ENCODE results near the gene EIF5AL1. TPM values are rescaled to one million over a fixed set of nuclear protein-coding genes. Genes with fewer than 3 reads are reported as not detected.

The EIF5AL1 gene
- total and polyA plus RNA-seq, 2 of the 8 experiments (the other 6 are each of a cell fraction or from before 2014, with no cell fraction given) = 1.7 to 2.2 TPM

- TF ChIP-seq, protein P1, sequence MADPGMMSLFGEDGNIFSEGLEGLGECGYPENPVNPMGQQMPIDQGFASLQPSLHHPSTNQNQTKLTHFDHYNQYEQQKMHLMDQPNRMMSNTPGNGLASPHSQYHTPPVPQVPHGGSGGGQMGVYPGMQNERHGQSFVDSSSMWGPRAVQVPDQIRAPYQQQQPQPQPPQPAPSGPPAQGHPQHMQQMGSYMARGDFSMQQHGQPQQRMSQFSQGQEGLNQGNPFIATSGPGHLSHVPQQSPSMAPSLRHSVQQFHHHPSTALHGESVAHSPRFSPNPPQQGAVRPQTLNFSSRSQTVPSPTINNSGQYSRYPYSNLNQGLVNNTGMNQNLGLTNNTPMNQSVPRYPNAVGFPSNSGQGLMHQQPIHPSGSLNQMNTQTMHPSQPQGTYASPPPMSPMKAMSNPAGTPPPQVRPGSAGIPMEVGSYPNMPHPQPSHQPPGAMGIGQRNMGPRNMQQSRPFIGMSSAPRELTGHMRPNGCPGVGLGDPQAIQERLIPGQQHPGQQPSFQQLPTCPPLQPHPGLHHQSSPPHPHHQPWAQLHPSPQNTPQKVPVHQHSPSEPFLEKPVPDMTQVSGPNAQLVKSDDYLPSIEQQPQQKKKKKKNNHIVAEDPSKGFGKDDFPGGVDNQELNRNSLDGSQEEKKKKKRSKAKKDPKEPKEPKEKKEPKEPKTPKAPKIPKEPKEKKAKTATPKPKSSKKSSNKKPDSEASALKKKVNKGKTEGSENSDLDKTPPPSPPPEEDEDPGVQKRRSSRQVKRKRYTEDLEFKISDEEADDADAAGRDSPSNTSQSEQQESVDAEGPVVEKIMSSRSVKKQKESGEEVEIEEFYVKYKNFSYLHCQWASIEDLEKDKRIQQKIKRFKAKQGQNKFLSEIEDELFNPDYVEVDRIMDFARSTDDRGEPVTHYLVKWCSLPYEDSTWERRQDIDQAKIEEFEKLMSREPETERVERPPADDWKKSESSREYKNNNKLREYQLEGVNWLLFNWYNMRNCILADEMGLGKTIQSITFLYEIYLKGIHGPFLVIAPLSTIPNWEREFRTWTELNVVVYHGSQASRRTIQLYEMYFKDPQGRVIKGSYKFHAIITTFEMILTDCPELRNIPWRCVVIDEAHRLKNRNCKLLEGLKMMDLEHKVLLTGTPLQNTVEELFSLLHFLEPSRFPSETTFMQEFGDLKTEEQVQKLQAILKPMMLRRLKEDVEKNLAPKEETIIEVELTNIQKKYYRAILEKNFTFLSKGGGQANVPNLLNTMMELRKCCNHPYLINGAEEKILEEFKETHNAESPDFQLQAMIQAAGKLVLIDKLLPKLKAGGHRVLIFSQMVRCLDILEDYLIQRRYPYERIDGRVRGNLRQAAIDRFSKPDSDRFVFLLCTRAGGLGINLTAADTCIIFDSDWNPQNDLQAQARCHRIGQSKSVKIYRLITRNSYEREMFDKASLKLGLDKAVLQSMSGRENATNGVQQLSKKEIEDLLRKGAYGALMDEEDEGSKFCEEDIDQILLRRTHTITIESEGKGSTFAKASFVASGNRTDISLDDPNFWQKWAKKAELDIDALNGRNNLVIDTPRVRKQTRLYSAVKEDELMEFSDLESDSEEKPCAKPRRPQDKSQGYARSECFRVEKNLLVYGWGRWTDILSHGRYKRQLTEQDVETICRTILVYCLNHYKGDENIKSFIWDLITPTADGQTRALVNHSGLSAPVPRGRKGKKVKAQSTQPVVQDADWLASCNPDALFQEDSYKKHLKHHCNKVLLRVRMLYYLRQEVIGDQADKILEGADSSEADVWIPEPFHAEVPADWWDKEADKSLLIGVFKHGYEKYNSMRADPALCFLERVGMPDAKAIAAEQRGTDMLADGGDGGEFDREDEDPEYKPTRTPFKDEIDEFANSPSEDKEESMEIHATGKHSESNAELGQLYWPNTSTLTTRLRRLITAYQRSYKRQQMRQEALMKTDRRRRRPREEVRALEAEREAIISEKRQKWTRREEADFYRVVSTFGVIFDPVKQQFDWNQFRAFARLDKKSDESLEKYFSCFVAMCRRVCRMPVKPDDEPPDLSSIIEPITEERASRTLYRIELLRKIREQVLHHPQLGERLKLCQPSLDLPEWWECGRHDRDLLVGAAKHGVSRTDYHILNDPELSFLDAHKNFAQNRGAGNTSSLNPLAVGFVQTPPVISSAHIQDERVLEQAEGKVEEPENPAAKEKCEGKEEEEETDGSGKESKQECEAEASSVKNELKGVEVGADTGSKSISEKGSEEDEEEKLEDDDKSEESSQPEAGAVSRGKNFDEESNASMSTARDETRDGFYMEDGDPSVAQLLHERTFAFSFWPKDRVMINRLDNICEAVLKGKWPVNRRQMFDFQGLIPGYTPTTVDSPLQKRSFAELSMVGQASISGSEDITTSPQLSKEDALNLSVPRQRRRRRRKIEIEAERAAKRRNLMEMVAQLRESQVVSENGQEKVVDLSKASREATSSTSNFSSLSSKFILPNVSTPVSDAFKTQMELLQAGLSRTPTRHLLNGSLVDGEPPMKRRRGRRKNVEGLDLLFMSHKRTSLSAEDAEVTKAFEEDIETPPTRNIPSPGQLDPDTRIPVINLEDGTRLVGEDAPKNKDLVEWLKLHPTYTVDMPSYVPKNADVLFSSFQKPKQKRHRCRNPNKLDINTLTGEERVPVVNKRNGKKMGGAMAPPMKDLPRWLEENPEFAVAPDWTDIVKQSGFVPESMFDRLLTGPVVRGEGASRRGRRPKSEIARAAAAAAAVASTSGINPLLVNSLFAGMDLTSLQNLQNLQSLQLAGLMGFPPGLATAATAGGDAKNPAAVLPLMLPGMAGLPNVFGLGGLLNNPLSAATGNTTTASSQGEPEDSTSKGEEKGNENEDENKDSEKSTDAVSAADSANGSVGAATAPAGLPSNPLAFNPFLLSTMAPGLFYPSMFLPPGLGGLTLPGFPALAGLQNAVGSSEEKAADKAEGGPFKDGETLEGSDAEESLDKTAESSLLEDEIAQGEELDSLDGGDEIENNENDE (IDR thresholded peaks at IDR 0.05; ENCODE audit: insufficient replicate concordance, low read length) = no peak
- TF ChIP-seq PHF8 (conservative IDR thresholded peaks at IDR 0.05; ENCODE audit: low read depth, low read length) (no peak), KDM4A (IDR thresholded peaks at IDR 0.05; ENCODE audit: low read depth, low read length, severe bottlenecking) (no peak), YY1 (IDR thresholded peaks at IDR 0.05; ENCODE audit: low read depth, low read length) (no peak), BCL11A (IDR thresholded peaks at IDR 0.05; ENCODE audit: low read depth in 2 of 2, low read length in 2 of 2) (no peak), SP1 (IDR thresholded peaks at IDR 0.05; ENCODE audit: low read depth, low read length) (no peak), NANOG (IDR thresholded peaks at IDR 0.05; ENCODE audit: insufficient read depth, low read depth, low read length, poor library complexity, severe bottlenecking) (no peak), KDM5A (IDR thresholded peaks at IDR 0.05; ENCODE audit: low read length) (no peak), SIX5 (IDR thresholded peaks at IDR 0.05; ENCODE audit: low read depth, low read length) (no peak), EP300 (IDR thresholded peaks at IDR 0.05; ENCODE audit: borderline replicate concordance in 1 of 2, low read depth in 2 of 2, low read length in 2 of 2) (no peak)
- TF ChIP-seq, protein P2, sequence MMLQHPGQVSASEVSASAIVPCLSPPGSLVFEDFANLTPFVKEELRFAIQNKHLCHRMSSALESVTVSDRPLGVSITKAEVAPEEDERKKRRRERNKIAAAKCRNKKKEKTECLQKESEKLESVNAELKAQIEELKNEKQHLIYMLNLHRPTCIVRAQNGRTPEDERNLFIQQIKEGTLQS (IDR thresholded peaks at IDR 0.05; ENCODE audit: insufficient read depth, low read depth, low read length) = no peak
These were observed 23.5 kb upstream of the EIF5AL1 start (continued) for GRCh38 chr10:79488870-79489269.
